ENCODE measurements around the gene CEP78. TPM values are rescaled to one million over a fixed set of nuclear protein-coding genes. Genes with fewer than 3 reads are reported as not detected.

The CEP78 gene
- total RNA-seq, 1 experiment from 2014 or later = 57.8 TPM

- no peak overlapping the region for H3K27ac ChIP-seq (ENCODE audit: insufficient read length, low read depth, low read length)
- H3K79me2 ChIP-seq (ENCODE audit: insufficient read depth, low read length) = no peaks in the 10 kb centered on the region
- H3K18ac ChIP-seq (ENCODE audit: insufficient read length, low read depth, low read length) = no peak overlapping the region
- no peak overlapping the region for H2BK12ac ChIP-seq (ENCODE audit: insufficient read length, low read depth, low read length)
- H3K14ac ChIP-seq (ENCODE audit: insufficient read depth, low read length) = no peak overlapping the region
- no peak overlapping the region for H3T11ph ChIP-seq (ENCODE audit: low read length)
- Mint-ChIP-seq H3K4me3 (no peak overlapping the region), H3K9me3 (no peaks in the 10 kb centered on the region), H3K27me3 (ENCODE audit: low read depth) (no peaks in the 10 kb centered on the region), H3K27ac (no peak overlapping the region), H3K4me1 (0 out of 4 replicates have a peak, but pooled peaks cover 0 to 3% of the 10 kb centered on the region in 2 experiments), H3K36me3 (ENCODE audit: insufficient read depth in 1 of 3, low read depth in 3 of 3) (peaks cover 13 to 36% (median 32%) of the 10 kb centered on the region in 3 experiments; a peak in 6 of 7 replicates)
- H3K9ac ChIP-seq (ENCODE audit: extremely low read depth, insufficient read length, low read length) = no peak overlapping the region
- H4K8ac ChIP-seq (replicated peaks; ENCODE audit: insufficient read length, low read depth, low read length) = no peak overlapping the region
- H3K4me1 ChIP-seq (ENCODE audit: insufficient read depth, low read length) = no peaks in the 10 kb centered on the region
- H3K23me2 ChIP-seq (ENCODE audit: insufficient read length, low read depth, low read length, poor library complexity, severe bottlenecking) = no peaks in the 10 kb centered on the region
- H2AK5ac ChIP-seq (ENCODE audit: insufficient read length, low read length) = no peak overlapping the region
- H3K79me1 ChIP-seq (ENCODE audit: insufficient read depth, low read depth, low read length, poor library complexity, severe bottlenecking) = no peaks in the 10 kb centered on the region
- no peak overlapping the region for H2BK20ac ChIP-seq (ENCODE audit: low read depth, low read length, poor library complexity, severe bottlenecking)
- no peak for DNase-seq
- no peak overlapping the region for H2BK5ac ChIP-seq (ENCODE audit: insufficient read length, low read length)
- no peak overlapping the region for H2BK120ac ChIP-seq (ENCODE audit: low read depth, low read length, poor library complexity, severe bottlenecking)
- no peak overlapping the region for H4K5ac ChIP-seq (ENCODE audit: insufficient read length, low read depth, low read length)
- H2BK15ac ChIP-seq (ENCODE audit: low read depth, low read length) = no peak overlapping the region
- H3K27me3 ChIP-seq (ENCODE audit: insufficient read depth, low read length) = no peaks in the 10 kb centered on the region
- H3K9me3 ChIP-seq (ENCODE audit: control insufficient read depth, low read depth, low read length) = no peaks in the 10 kb centered on the region
- no peak overlapping the region for H3K4me2 ChIP-seq (ENCODE audit: insufficient read depth, insufficient read length, low read length)
- H2AFZ ChIP-seq (ENCODE audit: low read length) = no peak overlapping the region
- H4K20me1 ChIP-seq (ENCODE audit: control insufficient read depth, insufficient read depth, insufficient read length) = no peaks in the 10 kb centered on the region
- no peak overlapping the region for H4K91ac ChIP-seq (ENCODE audit: insufficient read length, low read depth, low read length)
- no peak for TF ChIP-seq CTCF (conservative IDR thresholded peaks at IDR 0.05)
- no peak overlapping the region for H3K4ac ChIP-seq (ENCODE audit: low read depth, low read length)
- H3K23ac ChIP-seq (ENCODE audit: insufficient read length, low read depth, low read length) = no peak overlapping the region
- H3K56ac ChIP-seq (ENCODE audit: insufficient read length, low read depth, low read length) = no peak overlapping the region
These were observed 36.4 kb downstream of the CEP78 start for GRCh38 chr9:78272307-78272706.
